ENCODE measurements around the gene SIRPD. TPM values are rescaled to one million over a fixed set of nuclear protein-coding genes. Genes with fewer than 3 reads are reported as not detected.
A peak's percentile ranks its signal among the peaks of the same experiment; 100 is the strongest.
"Not testable (repeated sequence)": the region's sequence is repeated elsewhere in the genome, so short reads cannot be mapped to it uniquely, and the experiment has no call there.

The SIRPD gene
- polyA plus RNA-seq, 1 donor (not counting 4 experiments of a cell fraction or from before 2014, with no cell fraction given): not detected

- peak; percentile 96 for DNase-seq (ENCODE audit: low read depth, low spot score)
Observed at GRCh38 chr20:1499528-1500420, 57.7 kb downstream of the SIRPD start.

GRCh38 chr20:1497371-1497770 lies 60.1 kb downstream of the SIRPD start:
- peaks cover 36% of the 10 kb centered on the region for H3K4me1 ChIP-seq (ENCODE audit: control insufficient read depth, extremely low read depth, insufficient read depth, low read length)
- H4K20me1 ChIP-seq (ENCODE audit: control insufficient read depth, extremely low read depth, insufficient read depth, low read length); H3K27me3 ChIP-seq (ENCODE audit: control insufficient read depth, extremely low read depth, insufficient read depth, low read length); H2AFZ ChIP-seq (ENCODE audit: control insufficient read depth, low read length); FAIRE-seq; dilution Hi-C loops (cut with MboI; ENCODE audit: extremely low pct_ligation_motif_present, low sequenced_read_pairs); H3K36me3 ChIP-seq (ENCODE audit: control insufficient read depth in 2 of 2, extremely low read depth in 1 of 2, insufficient read depth in 2 of 2, low read length in 2 of 2); DNase-seq (ENCODE audit: low read depth, low spot score); H3K4me3 ChIP-seq (ENCODE audit: control insufficient read depth in 2 of 3, extremely low read depth in 1 of 3, insufficient read depth in 2 of 3, low read depth in 1 of 3, low read length in 3 of 3); H3K9me1 ChIP-seq (ENCODE audit: control insufficient read depth, extremely low read depth, insufficient read depth, low read length); H3K9me3 ChIP-seq (ENCODE audit: control insufficient read depth, low read depth, low read length); H3K79me2 ChIP-seq (ENCODE audit: control insufficient read depth, insufficient read depth, low read length); H3K9ac ChIP-seq (ENCODE audit: control insufficient read depth, extremely low read depth, insufficient read depth, low read length); H3K4me2 ChIP-seq (ENCODE audit: control insufficient read depth, extremely low read depth, insufficient read depth, low read depth, low read length); H3K27ac ChIP-seq (ENCODE audit: control insufficient read depth, insufficient read depth, low read length): not testable (repeated sequence)

More at GRCh38 chr20:1499528-1500420, 57.7 kb downstream of the SIRPD start:
- Histone ChIP-seq H3K9me1 (ENCODE audit: control insufficient read depth, extremely low read depth, insufficient read depth, low read length) (no peaks in the 10 kb centered on the region), H3K36me3 (ENCODE audit: control insufficient read depth in 2 of 2, extremely low read depth in 1 of 2, insufficient read depth in 2 of 2, low read length in 2 of 2) (no peaks in the 10 kb centered on the region), H3K9ac (ENCODE audit: control insufficient read depth, extremely low read depth, insufficient read depth, low read length) (peak overlapping the region; percentile 78), H3K4me2 (ENCODE audit: control insufficient read depth, extremely low read depth, insufficient read depth, low read depth, low read length) (peak overlapping the region; percentile 86), H4K20me1 (ENCODE audit: control insufficient read depth, extremely low read depth, insufficient read depth, low read length) (no peaks in the 10 kb centered on the region), H3K9me3 (ENCODE audit: control insufficient read depth, low read depth, low read length) (peaks cover 2% of the 10 kb centered on the region), H3K27me3 (ENCODE audit: control insufficient read depth, extremely low read depth, insufficient read depth, low read length) (no peaks in the 10 kb centered on the region), H3K4me3 (ENCODE audit: control insufficient read depth in 2 of 3, extremely low read depth in 1 of 3, insufficient read depth in 2 of 3, low read depth in 1 of 3, low read length in 3 of 3) (peak overlapping the region in 2 of 3 experiments; percentile 31 to 49), H3K4me1 (ENCODE audit: control insufficient read depth, extremely low read depth, insufficient read depth, low read length) (peaks cover 41% of the 10 kb centered on the region), H2AFZ (ENCODE audit: control insufficient read depth, low read length) (peak overlapping the region; percentile 36), H3K27ac (ENCODE audit: control insufficient read depth, insufficient read depth, low read length) (peak overlapping the region; percentile 99), H3K79me2 (ENCODE audit: control insufficient read depth, insufficient read depth, low read length) (no peaks in the 10 kb centered on the region)
- dilution Hi-C loops (cut with MboI; ENCODE audit: extremely low pct_ligation_motif_present, low sequenced_read_pairs): no loop called here
- TF ChIP-seq, protein P1, sequence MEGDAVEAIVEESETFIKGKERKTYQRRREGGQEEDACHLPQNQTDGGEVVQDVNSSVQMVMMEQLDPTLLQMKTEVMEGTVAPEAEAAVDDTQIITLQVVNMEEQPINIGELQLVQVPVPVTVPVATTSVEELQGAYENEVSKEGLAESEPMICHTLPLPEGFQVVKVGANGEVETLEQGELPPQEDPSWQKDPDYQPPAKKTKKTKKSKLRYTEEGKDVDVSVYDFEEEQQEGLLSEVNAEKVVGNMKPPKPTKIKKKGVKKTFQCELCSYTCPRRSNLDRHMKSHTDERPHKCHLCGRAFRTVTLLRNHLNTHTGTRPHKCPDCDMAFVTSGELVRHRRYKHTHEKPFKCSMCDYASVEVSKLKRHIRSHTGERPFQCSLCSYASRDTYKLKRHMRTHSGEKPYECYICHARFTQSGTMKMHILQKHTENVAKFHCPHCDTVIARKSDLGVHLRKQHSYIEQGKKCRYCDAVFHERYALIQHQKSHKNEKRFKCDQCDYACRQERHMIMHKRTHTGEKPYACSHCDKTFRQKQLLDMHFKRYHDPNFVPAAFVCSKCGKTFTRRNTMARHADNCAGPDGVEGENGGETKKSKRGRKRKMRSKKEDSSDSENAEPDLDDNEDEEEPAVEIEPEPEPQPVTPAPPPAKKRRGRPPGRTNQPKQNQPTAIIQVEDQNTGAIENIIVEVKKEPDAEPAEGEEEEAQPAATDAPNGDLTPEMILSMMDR (optimal IDR thresholded peaks at IDR 0.05 in 1 of 3, IDR thresholded peaks at IDR 0.05 in 1 of 3, conservative IDR thresholded peaks at IDR 0.05 in 1 of 3; ENCODE audit: extremely low read depth in 1 of 3, insufficient read depth in 2 of 3, low read length in 3 of 3): no peak
- no peak for TF ChIP-seq EZH2 (IDR thresholded peaks at IDR 0.05; ENCODE audit: low read length)
- peak; percentile 95 for FAIRE-seq
